Progenitor cell of endocrine pancreas (in vitro differentiated cells): ENCODE results near the gene TBCD. TPM values are rescaled to one million over a fixed set of nuclear protein-coding genes. Genes with fewer than 3 reads are reported as not detected.

Source experiments
- DNase-seq: peaks from one replicate; pipeline ENCODE4 v3.0.0; 2021; ENCODE audit warnings: low spot score; ENCODE audit not compliant: unreplicated experiment
- H3K27ac Mint-ChIP-seq: 2 replicates; pipeline ENCODE4 v1.8.0; 2021; ENCODE audit warnings: mild to moderate bottlenecking, moderate library complexity, mixed read lengths
- H3K27me3 Mint-ChIP-seq: 2 replicates; pipeline ENCODE4 v1.8.0; 2021; ENCODE audit warnings: mixed read lengths
- H3K36me3 Mint-ChIP-seq: 2 replicates; pipeline ENCODE4 v1.8.0; 2022; ENCODE audit warnings: mixed read lengths; ENCODE audit not compliant: insufficient read depth
- H3K4me1 Mint-ChIP-seq: 2 replicates; pipeline ENCODE4 v1.8.0; 2021; ENCODE audit warnings: low read depth, mixed read lengths
- H3K4me3 Mint-ChIP-seq: 2 replicates; pipeline ENCODE4 v1.8.0; 2021; ENCODE audit warnings: low read depth, mild to moderate bottlenecking, moderate library complexity, mixed read lengths
- H3K9me3 Mint-ChIP-seq: 2 replicates; pipeline ENCODE4 v1.8.0; 2021; ENCODE audit warnings: low read depth, mixed read lengths
- CTCF ChIP-seq: fragments of 200-600 bp; sonication (generic); IDR thresholded peaks from one replicate; pipeline ENCODE4 v1.5.0; 2021; ENCODE audit warnings: antibody characterized with exemption, mild to moderate bottlenecking; ENCODE audit not compliant: unreplicated experiment
- total RNA-seq: library from RNA; stranded (reverse); gene quantifications from 2 replicates; pipeline ENCODE4 v1.2.1, GENCODE V29; 2021

The TBCD gene
- total RNA-seq, 1 donor from 2014 or later, result 95.6 TPM

GRCh38 chr17:82802075-82802780 lies 50.4 kb downstream of the TBCD start:
- no peak for DNase-seq
- Mint-ChIP-seq H3K36me3 (peaks cover 26% of the 10 kb centered on the region), H3K9me3 (peaks cover 10% of the 10 kb centered on the region), H3K4me3 (no peak overlapping the region), H3K27me3 (no peaks in the 10 kb centered on the region), H3K4me1 (no peaks in the 10 kb centered on the region), H3K27ac (peak overlapping the region; percentile 33)
- TF ChIP-seq CTCF, result no peak

- H3K36me3 Mint-ChIP-seq, result peaks cover 26% of the 10 kb centered on the region
- H3K4me1 Mint-ChIP-seq, result no peaks in the 10 kb centered on the region
- no peak overlapping the region for H3K27ac Mint-ChIP-seq
- no peak for DNase-seq
- no peak overlapping the region for H3K4me3 Mint-ChIP-seq
- no peaks in the 10 kb centered on the region for H3K27me3 Mint-ChIP-seq
- TF ChIP-seq CTCF, result no peak
- peaks cover 10% of the 10 kb centered on the region for H3K9me3 Mint-ChIP-seq
Measured at GRCh38 chr17:82803185-82803584, 51.3 kb downstream of the TBCD start.

- no peak overlapping the region for H3K4me3 Mint-ChIP-seq
- no peak for DNase-seq
- H3K27me3 Mint-ChIP-seq, result no peaks in the 10 kb centered on the region
- no peak for TF ChIP-seq CTCF
- no peak overlapping the region for H3K27ac Mint-ChIP-seq
- H3K9me3 Mint-ChIP-seq, result peaks cover 10% of the 10 kb centered on the region
- H3K36me3 Mint-ChIP-seq, result peaks cover 26% of the 10 kb centered on the region
- no peaks in the 10 kb centered on the region for H3K4me1 Mint-ChIP-seq
Measured at GRCh38 chr17:82803606-82804005, 51.7 kb downstream of the TBCD start.

DNA sequence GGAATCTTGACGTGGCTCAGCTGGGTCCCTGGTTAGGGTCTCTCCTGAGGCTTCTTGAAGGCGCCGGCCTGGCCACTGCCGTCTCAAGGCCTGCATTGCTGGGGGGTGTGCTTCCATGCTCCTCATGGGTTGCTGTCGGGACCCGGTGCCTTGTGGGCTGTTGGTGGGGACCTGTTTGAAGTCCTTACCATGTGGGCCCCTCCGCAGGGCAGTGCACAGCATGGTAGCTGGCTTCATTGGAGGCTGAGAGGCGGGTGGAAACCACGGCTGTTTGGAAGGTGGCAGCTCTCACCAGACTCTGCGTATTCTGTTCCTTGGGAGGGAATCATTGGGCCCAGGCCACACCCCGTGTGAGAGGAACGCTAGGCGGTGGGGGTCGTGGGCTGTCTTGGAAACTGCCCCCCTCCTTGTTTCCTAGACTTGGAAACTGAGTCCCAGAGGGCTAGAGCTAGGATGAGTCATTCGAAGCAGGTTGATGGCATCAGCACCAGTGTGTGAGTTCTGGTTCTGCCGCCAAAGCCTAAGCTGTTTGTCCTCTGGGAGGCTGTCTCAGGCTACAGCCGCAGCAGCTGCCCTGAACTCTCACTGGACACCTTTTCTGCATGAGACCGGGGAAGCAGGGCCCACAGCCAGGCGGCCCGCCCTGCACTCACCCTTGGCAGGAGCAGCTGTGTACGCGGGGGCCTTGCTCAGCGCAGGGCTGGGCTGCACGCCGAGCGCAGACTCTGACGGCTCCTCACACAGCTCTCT lies 52.8 kb downstream of the TBCD start:
- H3K36me3 Mint-ChIP-seq, result peaks cover 24% of the 10 kb centered on the region
- no peak overlapping the region for H3K4me3 Mint-ChIP-seq
- TF ChIP-seq CTCF, result no peak
- DNase-seq, result no peak
- H3K9me3 Mint-ChIP-seq, result peaks cover 10% of the 10 kb centered on the region
- H3K27me3 Mint-ChIP-seq, result no peaks in the 10 kb centered on the region
- no peak overlapping the region for H3K27ac Mint-ChIP-seq
- no peaks in the 10 kb centered on the region for H3K4me1 Mint-ChIP-seq

GRCh38 chr17:82805254-82805653 lies 53.4 kb downstream of the TBCD start:
- DNase-seq, result no peak
- H3K27me3 Mint-ChIP-seq, result no peaks in the 10 kb centered on the region
- peaks cover 19% of the 10 kb centered on the region for H3K36me3 Mint-ChIP-seq
- no peak overlapping the region for H3K4me3 Mint-ChIP-seq
- no peaks in the 10 kb centered on the region for H3K4me1 Mint-ChIP-seq
- H3K9me3 Mint-ChIP-seq, result peaks cover 10% of the 10 kb centered on the region
- TF ChIP-seq CTCF, result no peak
- no peak overlapping the region for H3K27ac Mint-ChIP-seq
